Activated T-cell treated with anti-CD3 and anti-CD28 coated beads, Interleukin-2, amount 50 U/mL, for 4 hours (primary cell): Measurements from ENCODE around the gene ZNF226. TPM values are rescaled to one million over a fixed set of nuclear protein-coding genes. Genes with fewer than 3 reads are reported as not detected.
A peak's percentile ranks its signal among the peaks of the same experiment; 100 is the strongest.
"Not testable (repeated sequence)": the region's sequence is repeated elsewhere in the genome, so short reads cannot be mapped to it uniquely, and the experiment has no call there.

Experiments used
- ATAC-seq, 2 donors: fragments of 200-7000 bp; cut with Tn5 transposase; one replicate each; pipeline ENCODE4 v1.10.0; 2021
- DNase-seq: peaks from one replicate; pipeline ENCODE4 v3.0.0-alpha.2; 2020
- H3K27me3 Mint-ChIP-seq: one replicate; pipeline ENCODE4 v1.8.0; 2021; ENCODE audit warnings: low read depth, mixed read lengths
- H3K36me3 Mint-ChIP-seq: one replicate; pipeline ENCODE4 v1.8.0; 2022; ENCODE audit warnings: mixed read lengths; ENCODE audit not compliant: insufficient read depth
- H3K4me1 Mint-ChIP-seq: one replicate; pipeline ENCODE4 v1.8.0; 2021; ENCODE audit warnings: low read depth, mixed read lengths
- H3K4me3 Mint-ChIP-seq: one replicate; pipeline ENCODE4 v1.8.0; 2021; ENCODE audit warnings: mild to moderate bottlenecking, moderate library complexity, mixed read lengths
- H3K9me3 Mint-ChIP-seq: one replicate; pipeline ENCODE4 v1.8.0; 2021; ENCODE audit warnings: mixed read lengths
- total RNA-seq, 3 donors: library from RNA; stranded (reverse); gene quantifications; one replicate each; pipeline ENCODE4 v1.2.1, GENCODE V29; 2021

The ZNF226 gene
- total RNA-seq, 3 donors from 2014 or later: 5.2 to 9.7 (median 5.7) TPM

DNA sequence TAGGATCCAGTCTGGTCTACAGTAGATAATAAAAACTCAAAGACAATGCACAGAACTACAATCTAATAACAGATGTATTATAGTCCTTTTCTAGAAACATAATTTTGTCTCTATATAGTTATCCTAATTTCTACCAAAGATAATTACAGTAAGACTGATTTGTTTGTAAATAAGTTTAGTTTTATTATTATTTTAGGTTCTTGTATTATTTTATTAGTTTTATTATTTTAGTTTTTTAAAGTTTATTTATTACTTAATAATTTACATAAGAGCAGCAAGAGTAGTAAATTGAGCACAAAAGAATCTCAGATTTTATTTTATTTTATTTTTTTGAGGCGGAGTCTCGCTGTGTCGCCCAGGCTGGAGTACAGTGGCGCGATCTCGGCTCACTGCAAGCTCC lies 25.1 kb downstream of the ZNF226 start:
- H3K27me3 Mint-ChIP-seq: no peaks in the 10 kb centered on the region
- ATAC-seq (no peak), DNase-seq (no peak)
- peaks cover 10% of the 10 kb centered on the region for H3K36me3 Mint-ChIP-seq
- H3K9me3 Mint-ChIP-seq: peaks cover 46% of the 10 kb centered on the region
- no peak overlapping the region for H3K4me3 Mint-ChIP-seq
- H3K4me1 Mint-ChIP-seq: no peaks in the 10 kb centered on the region

DNA sequence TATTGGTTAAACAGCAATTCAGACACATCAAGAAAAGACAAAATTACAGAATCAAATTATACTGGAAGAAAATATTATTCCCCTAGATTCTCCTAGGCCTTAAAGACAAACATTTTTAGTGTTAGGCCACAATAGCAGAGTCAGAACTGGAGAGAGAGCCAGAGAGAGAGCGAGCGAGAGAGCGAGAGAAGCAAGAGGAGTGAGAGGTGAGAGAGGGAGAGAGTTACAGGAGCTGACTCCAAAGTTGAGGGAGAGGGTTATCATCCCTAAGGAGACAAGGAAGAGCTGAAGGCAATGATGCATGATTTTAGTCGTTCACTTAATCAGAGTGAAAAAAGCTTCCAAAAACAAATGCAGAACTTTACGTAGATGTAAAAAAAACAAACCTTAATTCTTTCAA lies 27.2 kb downstream of the ZNF226 start:
- Mint-ChIP-seq H3K4me1 (no peaks in the 10 kb centered on the region), H3K27me3 (peaks cover 3% of the 10 kb centered on the region), H3K36me3 (peaks cover 10% of the 10 kb centered on the region), H3K9me3 (peaks cover 52% of the 10 kb centered on the region), H3K4me3 (no peak overlapping the region)
- DNase-seq (no peak), ATAC-seq (no peak)

DNA sequence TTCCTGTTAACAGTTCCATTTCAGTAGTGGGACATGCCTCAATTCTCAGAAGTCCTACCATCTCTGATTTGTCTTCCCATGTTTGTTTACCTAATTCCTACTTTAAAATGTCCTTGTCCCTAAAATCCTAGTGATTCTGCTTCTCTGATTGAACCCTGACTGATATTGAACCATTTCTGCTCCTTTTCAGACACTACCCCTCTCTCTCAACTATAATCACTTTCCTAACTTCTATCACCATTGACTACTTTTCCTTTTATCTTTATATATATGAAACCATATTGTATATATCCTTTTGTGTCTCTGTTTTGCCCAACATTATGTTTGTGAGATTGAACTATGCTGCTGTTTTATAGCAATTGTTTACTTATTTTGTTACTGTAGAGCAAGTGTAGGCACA lies 31.9 kb downstream of the ZNF226 start:
- Mint-ChIP-seq H3K27me3 (peaks cover 6% of the 10 kb centered on the region), H3K4me3 (no peak overlapping the region), H3K36me3 (peaks cover 5% of the 10 kb centered on the region), H3K9me3 (peaks cover 36% of the 10 kb centered on the region), H3K4me1 (no peaks in the 10 kb centered on the region)
- DNase-seq (no peak), ATAC-seq (no peak)

DNA sequence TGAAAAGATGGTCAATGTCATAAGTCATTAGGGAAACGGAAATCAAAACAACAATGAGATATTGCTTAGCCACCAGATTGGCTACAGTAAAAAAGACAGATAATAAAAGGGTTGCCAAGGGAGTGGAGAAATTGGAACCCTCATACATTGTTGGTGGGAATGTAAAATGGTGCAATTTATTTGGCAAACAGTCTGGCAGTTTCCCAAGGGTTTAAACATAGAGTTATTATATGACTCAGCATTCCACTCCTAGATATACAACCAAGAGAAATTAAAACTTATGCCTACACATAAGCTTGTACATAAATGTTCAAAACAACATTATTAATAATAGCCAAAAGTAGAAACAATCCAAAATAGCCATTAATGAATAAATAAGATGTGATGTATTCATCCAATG lies 37.6 kb downstream of the ZNF226 start:
- DNase-seq (no peak), ATAC-seq (no peak)
- Mint-ChIP-seq H3K27me3 (peaks cover 20% of the 10 kb centered on the region), H3K4me3 (no peak overlapping the region), H3K36me3 (peaks cover 11% of the 10 kb centered on the region), H3K4me1 (peaks cover 6% of the 10 kb centered on the region), H3K9me3 (peaks cover 25% of the 10 kb centered on the region)

DNA sequence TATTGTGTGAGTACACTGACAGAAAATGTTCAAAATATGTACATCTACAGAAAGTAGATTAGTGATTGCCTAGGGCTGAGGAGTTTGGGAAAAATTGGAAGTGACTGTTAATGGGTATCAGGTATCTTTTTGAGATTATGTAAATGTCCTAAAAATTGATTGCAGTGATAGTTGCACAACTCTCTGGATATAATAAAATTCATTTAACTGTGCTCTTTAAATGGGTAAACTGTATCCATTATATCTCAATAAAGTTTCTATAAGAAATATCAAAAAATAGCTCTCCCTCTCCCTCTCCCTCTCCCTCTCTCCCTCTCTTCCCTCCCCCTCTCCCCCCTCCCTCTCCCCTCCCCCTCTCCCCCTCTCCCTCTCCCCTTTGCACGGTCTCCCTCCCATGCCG lies 38.1 kb downstream of the ZNF226 start:
- ATAC-seq: no peak

DNA sequence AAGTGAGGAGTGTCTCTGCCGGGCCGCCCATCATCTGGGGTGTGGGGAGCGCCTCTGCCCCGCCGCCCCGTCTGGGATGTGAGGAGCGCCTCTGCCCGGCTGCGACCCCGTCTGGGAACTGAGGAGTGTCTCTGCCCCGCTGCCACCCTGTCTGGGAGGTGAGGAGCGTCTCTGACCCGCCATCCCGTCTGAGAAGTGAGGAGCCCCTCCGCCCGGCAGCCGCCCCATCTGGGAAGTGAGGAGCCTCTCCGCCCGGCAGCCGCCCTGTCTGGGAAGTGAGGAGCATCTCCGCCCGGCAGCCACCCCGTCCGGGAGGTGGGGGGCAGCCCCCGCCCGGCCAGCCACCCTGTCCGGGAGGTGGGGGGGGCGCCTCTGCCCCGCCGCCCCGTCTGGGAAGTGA lies 39.0 kb downstream of the ZNF226 start:
- Mint-ChIP-seq H3K4me1 (peaks cover 12% of the 10 kb centered on the region), H3K36me3 (peaks cover 11% of the 10 kb centered on the region), H3K27me3 (peaks cover 20% of the 10 kb centered on the region), H3K9me3 (peaks cover 26% of the 10 kb centered on the region)
- not testable (repeated sequence) for H3K4me3 Mint-ChIP-seq, ATAC-seq, DNase-seq

More for the DNA sequence above, 38.1 kb downstream of the ZNF226 start:
- Mint-ChIP-seq H3K36me3 (peaks cover 11% of the 10 kb centered on the region), H3K27me3 (peaks cover 20% of the 10 kb centered on the region), H3K4me1 (peaks cover 10% of the 10 kb centered on the region), H3K9me3 (peaks cover 23% of the 10 kb centered on the region), H3K4me3 (no peak overlapping the region)
- DNase-seq: no peak

DNA sequence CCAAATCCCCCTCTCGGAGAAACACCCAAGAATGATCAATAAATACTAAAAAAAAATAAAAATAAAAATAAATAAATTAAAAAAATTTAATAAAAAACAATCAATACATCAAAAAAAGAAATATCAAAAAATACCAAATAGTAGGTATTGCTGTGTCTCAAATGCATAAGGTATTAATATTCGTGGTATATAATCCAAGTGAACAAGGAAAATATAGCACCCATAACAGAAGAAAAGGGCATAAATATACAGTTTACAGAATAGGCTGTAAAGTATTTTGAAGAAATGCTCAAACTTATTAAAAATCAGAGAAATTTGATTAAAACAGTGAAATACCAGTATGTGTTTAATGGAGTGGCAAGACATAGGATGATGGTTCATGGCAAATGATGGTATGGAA lies 39.9 kb downstream of the ZNF226 start:
- peaks cover 12% of the 10 kb centered on the region for H3K4me1 Mint-ChIP-seq
- H3K36me3 Mint-ChIP-seq: peaks cover 11% of the 10 kb centered on the region
- ATAC-seq (no peak), DNase-seq (no peak)
- no peak overlapping the region for H3K4me3 Mint-ChIP-seq
- H3K27me3 Mint-ChIP-seq: peaks cover 16% of the 10 kb centered on the region
- H3K9me3 Mint-ChIP-seq: peaks cover 26% of the 10 kb centered on the region

DNA sequence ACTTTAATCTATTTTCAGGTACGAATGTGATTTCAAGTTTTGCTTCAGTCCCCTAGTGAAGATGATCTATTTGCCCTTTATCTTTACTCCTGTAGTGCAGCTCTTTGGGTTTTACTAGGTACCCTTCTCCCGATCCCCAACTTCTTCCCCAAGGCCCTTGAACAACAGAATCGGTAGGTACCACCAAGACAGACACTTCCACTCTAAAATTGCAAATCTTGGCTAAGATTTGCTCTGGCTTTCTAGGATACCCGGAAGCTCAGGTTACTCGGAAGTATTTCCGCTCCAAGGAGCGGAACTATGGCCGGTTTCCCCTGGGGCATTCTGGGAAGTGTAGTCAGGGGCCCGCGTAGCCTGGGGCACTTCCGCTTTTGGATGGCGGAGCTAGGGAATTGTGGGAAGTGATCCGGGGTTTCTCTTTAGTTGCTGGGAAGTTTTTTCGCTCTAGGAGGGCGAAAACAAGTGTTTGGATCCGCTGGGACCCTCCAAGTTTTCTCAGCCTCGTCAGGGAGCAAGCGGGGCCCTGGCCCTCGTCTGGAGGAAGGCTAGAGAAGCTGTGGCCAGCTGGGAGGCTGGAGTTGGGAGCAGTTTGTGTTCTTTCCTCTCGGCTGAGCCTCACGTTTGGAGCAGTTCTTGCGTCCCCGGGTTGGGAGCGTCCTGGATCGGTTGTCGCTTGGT lies 42.4 kb downstream of the ZNF226 start:
- H3K4me3 Mint-ChIP-seq: peak overlapping the region; percentile 90
- peaks cover 22% of the 10 kb centered on the region for H3K9me3 Mint-ChIP-seq
- H3K4me1 Mint-ChIP-seq: peaks cover 12% of the 10 kb centered on the region
- peaks cover 14% of the 10 kb centered on the region for H3K27me3 Mint-ChIP-seq
- peak; percentile 99 for ATAC-seq
- DNase-seq: peak; percentile 67
- H3K36me3 Mint-ChIP-seq: peaks cover 11% of the 10 kb centered on the region

DNA sequence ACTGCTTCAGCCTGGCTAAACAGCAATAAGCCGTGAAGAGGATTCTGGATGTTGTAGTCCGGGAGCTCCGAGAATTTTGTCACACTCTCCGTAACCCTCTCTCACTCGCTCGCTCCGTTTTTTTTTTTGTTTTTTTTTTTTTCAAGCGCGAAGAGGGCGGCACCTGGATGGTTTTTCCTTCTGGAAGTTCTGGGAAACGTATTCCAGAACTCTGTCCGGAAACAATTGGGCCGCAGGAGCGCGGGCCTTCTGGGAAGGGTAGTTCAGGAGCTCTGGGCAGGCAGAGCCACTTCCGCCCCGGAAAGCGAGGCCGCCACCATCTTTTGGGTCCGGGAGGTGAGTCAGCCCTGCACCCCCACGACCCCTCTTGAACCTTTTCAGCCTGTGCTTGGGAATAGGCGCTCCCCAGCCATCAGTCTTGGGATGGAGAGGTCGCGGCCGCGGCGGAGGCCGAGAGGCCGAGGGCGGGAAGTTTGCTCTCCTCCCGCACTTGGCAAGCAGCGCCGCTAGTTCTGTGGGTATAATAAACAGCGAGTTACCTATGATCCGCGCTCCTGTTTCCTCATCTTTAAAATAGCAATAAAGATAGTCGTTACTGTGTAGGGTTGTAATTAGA lies 47.5 kb downstream of the ZNF226 start, which contains the start of gene ZNF227:
ZNF227 (plus strand) TSS at position 283 of the 616 bp plus-strand sequence. CDS start 5,261 bp downstream, outside the sequence.
- H3K36me3 Mint-ChIP-seq: peaks cover 14% of the 10 kb centered on the region
- peak; percentile 79 for DNase-seq
- peaks cover 7% of the 10 kb centered on the region for H3K9me3 Mint-ChIP-seq
- H3K4me1 Mint-ChIP-seq: peaks cover 23% of the 10 kb centered on the region
- no peaks in the 10 kb centered on the region for H3K27me3 Mint-ChIP-seq
- ATAC-seq: peak; percentile 99 to 100
- H3K4me3 Mint-ChIP-seq: peak within 1 kb of the TSS; percentile 95

DNA sequence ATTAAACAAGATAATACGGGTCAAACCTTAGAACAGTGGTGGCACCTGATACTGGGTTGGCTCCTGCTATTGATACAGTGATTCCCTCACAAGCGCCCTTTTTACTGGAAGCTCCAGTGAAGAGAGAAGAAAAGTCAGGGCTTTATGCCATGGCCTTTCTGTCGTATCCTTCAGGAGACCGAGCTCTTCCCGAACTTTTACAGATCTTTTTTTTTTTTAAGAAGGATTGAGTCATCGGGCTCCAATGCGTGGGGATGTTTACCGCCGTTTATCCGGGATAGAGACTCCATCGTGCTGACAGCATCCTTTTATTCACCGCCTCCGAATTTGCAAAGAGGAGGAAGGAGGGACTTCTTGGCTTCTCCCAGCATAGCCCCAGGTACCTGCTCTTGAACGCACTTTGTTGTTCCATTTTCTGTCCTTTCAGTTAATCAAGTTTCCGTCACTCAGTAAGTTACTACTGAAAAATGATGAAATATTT lies 48.0 kb downstream of the ZNF226 start:
- Mint-ChIP-seq H3K9me3 (peaks cover 7% of the 10 kb centered on the region), H3K27me3 (no peaks in the 10 kb centered on the region), H3K4me3 (peak overlapping the region; percentile 95), H3K4me1 (peaks cover 19% of the 10 kb centered on the region), H3K36me3 (peaks cover 20% of the 10 kb centered on the region)
- peak; percentile 31 to 36 for ATAC-seq
- no peak for DNase-seq

DNA sequence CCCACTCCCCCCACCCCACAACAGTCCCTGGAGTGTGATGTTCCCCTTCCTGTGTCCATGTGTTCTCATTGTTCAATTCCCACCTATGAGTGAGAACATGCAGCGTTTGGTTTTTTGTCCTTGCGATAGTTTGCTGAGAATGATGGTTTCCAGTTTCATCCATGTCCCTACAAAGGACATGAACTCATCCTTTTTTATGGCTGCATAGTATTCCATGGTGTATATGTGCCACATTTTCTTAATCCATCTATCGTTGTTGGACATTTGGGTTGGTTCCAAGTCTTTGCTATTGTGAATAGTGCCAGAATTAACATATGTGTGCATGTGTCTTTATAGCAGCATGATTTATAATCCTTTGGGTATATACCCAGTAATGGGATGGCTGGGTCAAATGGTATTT lies 55.0 kb downstream of the ZNF226 start:
- H3K36me3 Mint-ChIP-seq: peaks cover 50% of the 10 kb centered on the region
- H3K4me1 Mint-ChIP-seq, H3K27me3 Mint-ChIP-seq, DNase-seq, H3K9me3 Mint-ChIP-seq, H3K4me3 Mint-ChIP-seq, ATAC-seq: not testable (repeated sequence)

DNA sequence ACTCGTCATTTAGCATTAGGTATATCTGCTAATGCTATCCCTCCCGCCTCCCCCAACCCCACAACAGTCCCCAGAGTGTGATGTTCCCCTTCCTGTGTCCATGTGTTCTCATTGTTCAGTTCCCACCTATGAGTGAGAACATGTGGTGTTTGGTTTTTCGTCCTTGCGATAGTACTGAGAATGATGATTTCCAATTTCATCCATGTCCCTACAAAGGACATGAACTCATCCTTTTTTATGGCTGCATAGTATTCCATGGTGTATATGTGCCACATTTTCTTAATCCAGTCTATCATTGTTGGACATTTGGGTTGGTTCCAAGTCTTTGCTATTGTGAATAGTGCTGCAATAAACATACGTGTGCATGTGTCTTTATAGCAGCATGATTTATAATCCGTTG lies 55.9 kb downstream of the ZNF226 start:
- DNase-seq, ATAC-seq, H3K4me1 Mint-ChIP-seq, H3K27me3 Mint-ChIP-seq, H3K4me3 Mint-ChIP-seq, H3K9me3 Mint-ChIP-seq: not testable (repeated sequence)
- peaks cover 53% of the 10 kb centered on the region for H3K36me3 Mint-ChIP-seq

DNA sequence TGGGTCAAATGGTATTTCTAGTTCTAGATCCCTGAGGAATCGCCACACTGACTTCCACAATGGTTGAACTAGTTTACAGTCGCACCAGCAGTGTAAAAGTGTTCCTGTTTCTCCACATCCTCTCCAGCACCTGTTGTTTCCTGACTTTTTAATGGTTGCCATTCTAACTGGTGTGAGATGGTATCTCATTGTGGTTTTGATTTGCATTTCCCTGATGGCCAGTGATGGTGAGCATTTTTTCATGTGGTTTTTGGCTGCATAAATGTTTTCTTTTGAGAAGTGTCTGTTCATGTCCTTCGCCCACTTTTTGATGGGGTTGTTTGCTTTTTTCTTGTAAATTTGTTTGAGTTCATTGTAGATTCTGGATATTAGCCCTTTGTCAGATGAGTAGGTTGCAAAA lies 56.4 kb downstream of the ZNF226 start:
- H3K36me3 Mint-ChIP-seq: peaks cover 53% of the 10 kb centered on the region
- not testable (repeated sequence) for H3K4me1 Mint-ChIP-seq, DNase-seq, H3K9me3 Mint-ChIP-seq, ATAC-seq, H3K27me3 Mint-ChIP-seq, H3K4me3 Mint-ChIP-seq
